Measurements from ENCODE around the gene GJA3.

Gene GJA3

GRCh38 chr13:20190481-20191310 lies 29.8 kb upstream of the GJA3 start:
- peak; percentile 94 for DNase-seq (ENCODE audit: low read depth)
- peak overlapping the region; percentile 17 for H3K4me3 ChIP-seq (ENCODE audit: control insufficient read depth, low read depth, low read length)
- TF ChIP-seq CTCF (conservative IDR thresholded peaks at IDR 0.05; ENCODE audit: control insufficient read depth, insufficient read depth, low read depth, low read length) = no peak

- no peak for TF ChIP-seq CTCF (conservative IDR thresholded peaks at IDR 0.05; ENCODE audit: control insufficient read depth, insufficient read depth, low read depth, low read length)
- no peak overlapping the region for H3K4me3 ChIP-seq (ENCODE audit: control insufficient read depth, low read depth, low read length)
- DNase-seq (ENCODE audit: low read depth) = no peak
Measured at GRCh38 chr13:20190076-20190475, 29.2 kb upstream of the GJA3 start.

- TF ChIP-seq CTCF (conservative IDR thresholded peaks at IDR 0.05; ENCODE audit: control insufficient read depth, insufficient read depth, low read depth, low read length) = no peak
- no peak overlapping the region for H3K4me3 ChIP-seq (ENCODE audit: control insufficient read depth, low read depth, low read length)
- no peak for DNase-seq (ENCODE audit: low read depth)
Measured at GRCh38 chr13:20188667-20189553, 28.1 kb upstream of the GJA3 start.

GRCh38 chr13:20186771-20187170 lies 25.9 kb upstream of the GJA3 start:
- no peak overlapping the region for H3K4me3 ChIP-seq (ENCODE audit: control insufficient read depth, low read depth, low read length)
- TF ChIP-seq CTCF (conservative IDR thresholded peaks at IDR 0.05; ENCODE audit: control insufficient read depth, insufficient read depth, low read depth, low read length) = no peak
- no peak for DNase-seq (ENCODE audit: low read depth)

- TF ChIP-seq CTCF (conservative IDR thresholded peaks at IDR 0.05; ENCODE audit: control insufficient read depth, insufficient read depth, low read depth, low read length) = no peak
- no peak overlapping the region for H3K4me3 ChIP-seq (ENCODE audit: control insufficient read depth, low read depth, low read length)
- DNase-seq (ENCODE audit: low read depth) = no peak
Measured at GRCh38 chr13:20185366-20186056, 24.7 kb upstream of the GJA3 start.

- peak; percentile 95 for TF ChIP-seq CTCF (conservative IDR thresholded peaks at IDR 0.05; ENCODE audit: control insufficient read depth, insufficient read depth, low read depth, low read length)
- no peak overlapping the region for H3K4me3 ChIP-seq (ENCODE audit: control insufficient read depth, low read depth, low read length)
- DNase-seq (ENCODE audit: low read depth) = peak; percentile 80
Measured at GRCh38 chr13:20182231-20182846, 21.5 kb upstream of the GJA3 start.

All from fibroblast of mammary gland (primary cell).